ENCODE results near the gene TPI1. TPM values are rescaled to one million over a fixed set of nuclear protein-coding genes. Genes with fewer than 3 reads are reported as not detected.
A peak's percentile ranks its signal among the peaks of the same experiment; 100 is the strongest.

TPI1 gene
- total RNA-seq, 2 donors from 2014 or later: 404 to 443 TPM

DNA sequence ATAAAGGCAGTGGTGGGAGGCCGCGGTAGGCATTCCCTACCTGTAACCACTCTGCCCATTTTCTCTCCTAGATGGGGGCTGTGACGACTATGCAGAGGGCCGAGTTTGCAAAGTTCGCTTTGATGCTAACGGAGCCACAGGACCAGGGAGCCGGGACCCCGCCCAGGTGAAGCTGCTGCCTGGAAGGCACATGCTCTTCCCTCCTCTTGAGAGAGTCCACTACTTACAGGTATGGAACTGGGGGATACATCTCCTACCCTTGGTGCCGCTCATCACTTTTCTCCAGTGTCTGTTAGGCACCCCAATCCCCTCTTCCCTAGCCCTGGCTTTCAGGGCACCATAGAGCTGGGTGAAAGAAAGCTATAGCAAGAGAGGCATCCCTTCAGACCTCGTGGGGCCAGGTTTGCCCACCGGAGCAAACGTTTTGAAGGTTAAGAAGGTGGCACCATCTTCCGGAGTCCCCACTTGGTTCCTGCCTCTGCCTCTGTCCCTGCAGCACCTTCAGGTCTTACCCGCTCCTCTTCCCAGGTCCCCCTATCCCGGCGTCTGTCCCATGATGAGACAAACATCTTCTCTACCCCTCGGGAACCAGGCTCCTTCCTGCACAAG, 41.1 kb upstream of the TPI1 start:
- TF ChIP-seq POLR2A (IDR thresholded peaks at IDR 0.05) (no peak), POLR2AphosphoS5 (IDR thresholded peaks at IDR 0.05) (no peak)
- TF ChIP-seq, protein P1, sequence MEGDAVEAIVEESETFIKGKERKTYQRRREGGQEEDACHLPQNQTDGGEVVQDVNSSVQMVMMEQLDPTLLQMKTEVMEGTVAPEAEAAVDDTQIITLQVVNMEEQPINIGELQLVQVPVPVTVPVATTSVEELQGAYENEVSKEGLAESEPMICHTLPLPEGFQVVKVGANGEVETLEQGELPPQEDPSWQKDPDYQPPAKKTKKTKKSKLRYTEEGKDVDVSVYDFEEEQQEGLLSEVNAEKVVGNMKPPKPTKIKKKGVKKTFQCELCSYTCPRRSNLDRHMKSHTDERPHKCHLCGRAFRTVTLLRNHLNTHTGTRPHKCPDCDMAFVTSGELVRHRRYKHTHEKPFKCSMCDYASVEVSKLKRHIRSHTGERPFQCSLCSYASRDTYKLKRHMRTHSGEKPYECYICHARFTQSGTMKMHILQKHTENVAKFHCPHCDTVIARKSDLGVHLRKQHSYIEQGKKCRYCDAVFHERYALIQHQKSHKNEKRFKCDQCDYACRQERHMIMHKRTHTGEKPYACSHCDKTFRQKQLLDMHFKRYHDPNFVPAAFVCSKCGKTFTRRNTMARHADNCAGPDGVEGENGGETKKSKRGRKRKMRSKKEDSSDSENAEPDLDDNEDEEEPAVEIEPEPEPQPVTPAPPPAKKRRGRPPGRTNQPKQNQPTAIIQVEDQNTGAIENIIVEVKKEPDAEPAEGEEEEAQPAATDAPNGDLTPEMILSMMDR (IDR thresholded peaks at IDR 0.05): no peak
- no peaks in the 10 kb centered on the region for H3K36me3 ChIP-seq
- 77% methylated on average over 17 of the region's 17 CpGs for WGBS
- intact Hi-C loops (cut with DNase I): loop anchor here (5.0 kb wide), 3 partner anchors 59 to 209 kb away; partner anchors contain the start of genes MLF2 and PTMS
- no peaks in the 10 kb centered on the region for H3K27me3 ChIP-seq (replicated peaks; ENCODE audit: insufficient read depth)
- H3K4me3 ChIP-seq: no peak overlapping the region
- no peak for DNase-seq (ENCODE audit: low spot score)
- no peaks in the 10 kb centered on the region for H3K4me1 ChIP-seq (replicated peaks)
- H3K27ac ChIP-seq: no peak overlapping the region
- no peaks in the 10 kb centered on the region for H3K9me3 ChIP-seq

DNA sequence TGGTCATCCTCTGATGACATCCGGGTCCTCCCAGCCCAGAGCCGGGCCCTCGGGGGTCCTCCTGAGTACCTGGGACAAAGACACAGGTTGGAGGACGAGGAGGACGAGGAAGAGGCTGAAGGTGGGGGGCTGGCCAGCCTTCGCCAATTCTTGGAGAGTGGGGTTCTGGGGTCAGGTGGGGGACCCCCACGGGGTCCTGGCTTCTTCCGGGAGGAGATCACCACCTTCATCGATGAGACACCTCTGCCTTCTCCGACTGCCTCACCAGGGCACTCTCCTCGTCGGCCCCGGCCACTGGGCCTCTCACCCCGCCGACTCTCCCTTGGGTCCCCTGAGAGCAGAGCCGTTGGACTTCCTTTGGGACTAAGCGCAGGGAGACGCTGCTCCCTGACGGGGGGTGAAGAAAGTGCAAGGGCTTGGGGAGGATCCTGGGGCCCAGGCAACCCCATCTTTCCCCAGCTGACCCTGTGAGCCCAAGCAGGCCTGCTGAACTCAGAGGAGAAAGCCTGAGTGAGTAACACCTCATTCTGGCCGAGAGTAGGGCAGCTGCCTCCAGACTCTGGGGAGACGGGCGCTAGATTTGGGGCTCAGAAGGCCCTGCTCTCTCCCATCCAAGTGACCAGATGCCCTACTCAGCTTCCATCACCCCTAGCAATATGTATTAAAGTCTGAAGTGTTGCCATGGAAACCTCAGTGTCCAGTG, 40.4 kb upstream of the TPI1 start:
- Histone ChIP-seq H3K4me1 (replicated peaks) (no peaks in the 10 kb centered on the region), H3K9me3 (no peaks in the 10 kb centered on the region), H3K27ac (peak overlapping the region; percentile 8 to 53), H3K27me3 (replicated peaks; ENCODE audit: insufficient read depth) (no peaks in the 10 kb centered on the region), H3K4me3 (no peak overlapping the region), H3K36me3 (no peaks in the 10 kb centered on the region)
- 69% methylated on average over 22 of the region's 22 CpGs for WGBS
- DNase-seq (ENCODE audit: low spot score): no peak
- TF ChIP-seq, protein P1 (IDR thresholded peaks at IDR 0.05): no peak
- no peak for TF ChIP-seq POLR2AphosphoS5 (IDR thresholded peaks at IDR 0.05)
- no peak for TF ChIP-seq POLR2A (IDR thresholded peaks at IDR 0.05)
- intact Hi-C loops (cut with DNase I): loop anchor here (5.0 kb wide), 3 partner anchors 60 to 210 kb away; partner anchors contain the start of genes MLF2 and PTMS

DNA sequence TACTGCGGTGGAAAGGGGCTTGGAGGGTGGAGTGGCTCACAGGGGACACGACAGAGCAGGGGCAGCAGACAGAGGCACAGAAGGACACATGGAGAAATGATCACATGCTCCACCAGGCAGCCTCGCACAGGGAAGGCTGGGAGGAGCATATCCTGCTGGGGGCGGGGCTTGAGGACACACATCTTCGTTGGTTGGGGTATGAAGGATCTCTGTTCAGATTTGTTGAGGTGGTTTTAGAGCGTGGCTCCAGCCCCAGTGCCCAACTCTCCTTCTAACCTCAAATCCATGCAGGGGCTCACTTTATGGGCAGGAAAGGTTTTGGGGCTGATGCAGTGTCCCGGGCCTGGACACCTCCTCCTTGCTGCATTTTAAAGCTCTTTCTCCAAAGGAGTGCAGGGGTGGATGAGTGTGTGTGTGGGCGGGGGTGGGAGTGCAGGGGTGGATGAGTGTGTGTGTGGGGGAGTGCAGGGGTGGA, 39.9 kb upstream of the TPI1 start:
- TF ChIP-seq POLR2A (IDR thresholded peaks at IDR 0.05): no peak
- TF ChIP-seq POLR2AphosphoS5 (IDR thresholded peaks at IDR 0.05): peak; percentile 74
- H3K27ac ChIP-seq: peak overlapping the region; percentile 8 to 53
- no peaks in the 10 kb centered on the region for H3K36me3 ChIP-seq
- peak overlapping the region in 1 of 2 donors; percentile 4 for H3K4me3 ChIP-seq
- peak; percentile 83 for DNase-seq (ENCODE audit: low spot score)
- no peaks in the 10 kb centered on the region for H3K27me3 ChIP-seq (replicated peaks; ENCODE audit: insufficient read depth)
- 7% methylated on average over 8 of the region's 8 CpGs for WGBS
- H3K4me1 ChIP-seq (replicated peaks): no peaks in the 10 kb centered on the region
- intact Hi-C loops (cut with DNase I): loop anchor here (5.0 kb wide), 3 partner anchors 60 to 210 kb away; partner anchors contain the start of genes MLF2 and PTMS
- no peaks in the 10 kb centered on the region for H3K9me3 ChIP-seq

DNA sequence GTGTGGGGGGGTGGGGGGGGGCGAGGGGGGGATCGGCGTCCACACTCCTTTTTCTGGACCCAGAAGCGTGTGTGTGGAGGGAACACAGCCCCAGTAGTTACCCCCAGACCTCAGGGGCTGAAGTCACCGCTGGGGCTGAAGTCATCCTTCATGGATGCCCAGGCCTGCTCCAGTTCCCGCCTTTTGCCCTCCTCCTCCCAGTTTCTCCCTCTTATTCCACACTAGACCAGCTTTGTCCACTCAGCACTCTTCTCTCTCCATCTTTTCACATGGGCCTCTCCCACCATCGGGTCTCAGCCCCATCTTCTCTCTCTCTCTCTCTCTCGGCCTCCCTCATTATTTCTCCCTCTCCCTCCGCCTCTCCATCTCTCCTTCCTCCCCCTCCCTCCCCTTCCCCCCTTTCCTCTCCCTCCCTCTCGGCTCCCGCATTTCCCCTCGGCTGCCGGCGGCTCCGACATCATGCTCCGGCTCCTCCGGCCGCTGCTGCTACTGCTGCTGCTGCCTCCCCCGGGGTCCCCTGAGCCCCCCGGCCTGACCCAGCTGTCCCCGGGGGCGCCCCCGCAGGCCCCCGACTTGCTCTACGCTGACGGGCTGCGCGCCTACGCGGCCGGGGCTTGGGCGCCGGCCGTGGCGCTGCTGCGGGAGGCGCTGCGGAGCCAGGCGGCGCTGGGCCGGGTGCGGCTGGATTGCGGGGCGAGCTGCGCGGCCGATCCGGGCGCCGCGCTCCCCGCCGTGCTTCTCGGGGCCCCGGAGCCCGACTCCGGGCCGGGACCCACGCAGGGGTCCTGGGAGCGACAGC, 39.1 kb upstream of the TPI1 start, which contains the start of gene P3H3:
TSS of gene P3H3 (plus strand) at position 426 of the 799 bp plus-strand sequence. CDS start at position 460, 34 bp downstream.
- TF ChIP-seq POLR2AphosphoS5 (IDR thresholded peaks at IDR 0.05): no peak
- TF ChIP-seq, protein P1 (IDR thresholded peaks at IDR 0.05): peak in 2 of 4 experiments; percentile 7 to 20
- H3K4me1 ChIP-seq (replicated peaks): no peaks in the 10 kb centered on the region
- H3K4me3 ChIP-seq: peak within 1 kb of the TSS; percentile 66 to 75
- WGBS: under 1% methylated on average over 48 of the region's 60 CpGs
- H3K36me3 ChIP-seq: no peaks in the 10 kb centered on the region
- peak; percentile 33 for DNase-seq (ENCODE audit: low spot score)
- peak within 1 kb of the TSS; percentile 85 for H3K27ac ChIP-seq
- intact Hi-C loops (cut with DNase I): loop anchor here (5.0 kb wide), 3 partner anchors 61 to 211 kb away; partner anchors contain the start of genes MLF2 and PTMS
- H3K27me3 ChIP-seq (replicated peaks; ENCODE audit: insufficient read depth): no peaks in the 10 kb centered on the region
- H3K9me3 ChIP-seq: no peaks in the 10 kb centered on the region

All from prostate gland (tissue), 2 donors.